ENCODE measurements around the gene PIK3CB. TPM values are rescaled to one million over a fixed set of nuclear protein-coding genes. Genes with fewer than 3 reads are reported as not detected.
"Not testable (repeated sequence)": the region's sequence is repeated elsewhere in the genome, so short reads cannot be mapped to it uniquely, and the experiment has no call there.

Gene PIK3CB
- polyA plus RNA-seq, 3 donors = 26.8 to 32.2 (median 28.2) TPM

DNA sequence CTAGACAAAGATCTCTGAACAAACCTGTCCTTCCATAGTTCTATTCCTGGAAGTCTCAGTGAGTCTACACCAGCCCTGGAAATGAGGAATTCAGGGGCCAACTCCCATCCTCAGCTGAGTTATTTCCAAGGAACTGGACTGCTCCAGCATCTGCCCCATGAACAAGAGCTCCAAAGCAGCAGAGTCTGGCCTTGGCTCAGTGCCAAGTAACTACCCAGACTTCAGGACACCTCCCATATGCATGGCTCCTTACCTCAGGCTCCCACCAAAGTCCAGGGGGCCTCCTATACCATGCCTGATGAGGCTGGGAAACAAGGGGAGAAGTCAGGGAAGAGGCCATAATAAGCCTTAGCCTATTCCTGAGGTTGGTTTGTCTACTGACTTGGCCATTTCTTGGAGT lies 181.2 kb downstream of the PIK3CB start:
- no peak for DNase-seq (ENCODE audit: extremely low read depth in 1 of 11, low read depth in 9 of 11, low spot score in 4 of 11)

DNA sequence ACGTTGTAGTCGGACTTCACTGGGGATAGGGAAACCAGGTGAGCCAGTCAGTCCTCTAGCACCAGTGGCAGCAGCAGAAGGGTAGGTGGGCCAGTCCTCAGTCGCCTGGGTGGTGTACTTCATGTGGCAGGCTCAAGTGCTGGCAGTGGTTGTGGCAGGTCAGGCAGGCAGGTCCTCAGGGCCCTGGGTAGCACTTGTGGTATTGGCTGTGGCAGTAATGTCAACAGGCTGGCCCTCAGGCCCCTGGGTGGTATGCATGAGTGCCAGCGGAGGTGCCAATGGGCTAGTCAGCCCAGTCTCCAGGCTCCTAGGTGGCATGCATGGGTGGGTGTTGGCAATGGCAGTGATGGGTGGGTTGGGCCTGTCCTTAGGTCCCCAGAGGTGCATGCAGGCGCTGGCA lies 185.6 kb downstream of the PIK3CB start:
- DNase-seq (ENCODE audit: extremely low read depth in 1 of 11, low read depth in 9 of 11, low spot score in 4 of 11) = no peak

GRCh38 chr3:138646513-138646912 lies 188.2 kb downstream of the PIK3CB start:
- DNase-seq (ENCODE audit: extremely low read depth in 1 of 11, low read depth in 9 of 11, low spot score in 4 of 11) = peak in 1 of 11 donors; percentile 7

DNA sequence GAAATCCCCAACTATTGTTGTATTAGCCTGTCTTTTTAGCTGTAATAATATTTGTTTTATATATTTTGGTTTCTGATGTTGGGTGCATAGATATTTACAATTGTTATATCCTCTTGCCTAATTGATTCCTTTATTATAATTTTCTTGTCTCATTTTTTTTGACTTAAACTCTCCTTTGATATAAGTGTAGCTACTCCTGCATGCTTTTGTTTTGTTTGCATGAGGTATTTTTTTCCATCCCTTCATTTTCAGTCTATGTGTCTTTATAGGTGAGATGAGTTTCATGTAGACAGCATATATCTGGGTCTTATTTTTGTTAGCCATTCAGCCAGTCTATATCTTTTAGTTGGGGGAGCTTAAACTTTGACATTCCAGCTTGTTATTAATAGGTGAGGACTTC lies 188.7 kb downstream of the PIK3CB start:
- DNase-seq (ENCODE audit: extremely low read depth in 1 of 11, low read depth in 9 of 11, low spot score in 4 of 11) = no peak

DNA sequence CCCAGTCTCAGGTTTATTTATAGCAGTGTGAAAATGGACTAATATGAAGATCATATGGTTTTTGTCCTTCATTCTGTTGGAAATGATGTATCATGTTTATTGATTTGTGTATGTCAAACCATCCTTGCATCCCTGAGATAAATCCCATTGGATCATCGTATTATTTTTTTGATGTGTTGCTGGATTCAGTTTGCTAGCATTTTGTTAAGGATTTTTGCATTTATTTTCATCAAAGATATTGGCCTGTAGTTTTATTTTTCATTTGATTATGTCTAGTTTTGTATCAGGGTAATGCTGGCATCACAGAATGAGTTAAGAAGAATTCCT lies 191.8 kb downstream of the PIK3CB start:
- DNase-seq (ENCODE audit: extremely low read depth in 1 of 11, low read depth in 9 of 11, low spot score in 4 of 11) = no peak

- no peak for DNase-seq (ENCODE audit: extremely low read depth in 1 of 11, low read depth in 9 of 11, low spot score in 4 of 11)
Measured at GRCh38 chr3:138642226-138642926, 192.4 kb downstream of the PIK3CB start.

GRCh38 chr3:138640537-138640936 lies 194.2 kb downstream of the PIK3CB start:
- no peak for DNase-seq (ENCODE audit: extremely low read depth in 1 of 11, low read depth in 9 of 11, low spot score in 4 of 11)

DNA sequence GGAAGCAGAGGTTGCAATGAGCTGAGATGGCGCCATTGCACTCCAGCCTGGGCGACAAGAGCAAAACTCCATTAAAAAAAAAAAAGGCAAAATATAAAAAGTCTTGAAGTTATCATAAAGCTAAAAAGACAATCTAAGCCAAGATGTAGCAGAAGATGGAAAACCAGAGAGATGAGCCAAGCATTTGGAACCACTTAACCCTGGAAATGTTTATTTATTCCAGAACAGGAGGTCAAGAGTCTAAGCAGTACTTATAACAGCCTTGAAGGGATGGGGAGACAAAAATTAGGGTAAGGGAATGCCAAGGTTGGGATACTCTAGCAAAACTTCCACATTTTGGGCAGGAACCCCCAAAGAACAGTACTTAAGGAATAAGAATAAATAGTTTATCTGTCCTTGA lies 196.1 kb downstream of the PIK3CB start:
- DNase-seq (ENCODE audit: extremely low read depth in 1 of 11, low read depth in 9 of 11, low spot score in 4 of 11) = no peak

DNA sequence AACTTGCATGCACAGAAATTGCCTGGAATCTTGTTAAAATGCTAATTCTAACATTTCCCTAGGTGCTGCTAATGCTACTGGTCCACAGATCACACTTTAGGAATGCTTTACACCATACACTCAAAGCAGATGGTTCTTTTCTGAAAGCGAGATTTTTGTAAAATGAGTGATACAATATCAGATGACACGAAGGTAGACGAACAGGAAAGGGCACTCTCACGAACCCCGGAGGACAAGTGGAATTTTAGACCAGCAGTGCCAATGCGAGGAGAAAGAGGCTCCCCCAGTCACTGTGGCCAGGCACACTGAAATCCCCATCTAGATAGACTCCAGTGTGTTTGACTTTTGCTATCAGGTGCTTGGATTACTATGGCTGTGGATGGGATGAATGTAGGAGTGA lies 205.2 kb downstream of the PIK3CB start:
- no peak for DNase-seq (ENCODE audit: extremely low read depth in 1 of 11, low read depth in 9 of 11, low spot score in 4 of 11)

DNA sequence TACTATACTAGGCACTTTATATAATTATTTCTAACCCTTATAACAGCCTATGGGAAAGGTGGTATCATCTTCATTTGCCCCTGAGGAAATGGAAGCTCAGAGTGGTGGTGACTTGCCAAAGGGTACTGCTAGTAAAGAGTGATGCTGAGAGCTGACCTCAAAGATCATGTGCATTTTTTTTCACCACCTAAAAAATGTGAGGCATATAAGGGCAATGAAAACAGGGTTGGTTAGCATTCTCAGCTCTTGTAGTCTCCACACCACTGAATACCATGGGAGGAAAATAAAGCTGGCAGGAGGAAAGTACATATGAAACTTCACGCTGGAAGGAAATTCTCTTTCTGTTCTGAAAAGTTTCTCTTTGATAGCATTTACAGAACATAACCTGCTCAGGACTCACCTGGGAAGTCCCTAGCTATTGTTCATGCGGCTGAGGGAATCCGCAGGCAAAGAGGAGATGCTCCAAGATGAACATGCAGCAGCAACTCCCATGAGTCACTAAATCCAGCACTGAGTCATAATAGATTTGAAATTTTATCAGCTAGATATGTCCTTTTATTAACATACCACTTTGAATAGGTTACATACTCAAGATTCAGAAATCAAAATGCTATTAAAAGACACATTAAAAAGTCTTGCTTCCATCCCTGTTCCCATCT lies 208.9 kb downstream of the PIK3CB start:
- no peak for DNase-seq (ENCODE audit: extremely low read depth in 1 of 11, low read depth in 9 of 11, low spot score in 4 of 11)

DNA sequence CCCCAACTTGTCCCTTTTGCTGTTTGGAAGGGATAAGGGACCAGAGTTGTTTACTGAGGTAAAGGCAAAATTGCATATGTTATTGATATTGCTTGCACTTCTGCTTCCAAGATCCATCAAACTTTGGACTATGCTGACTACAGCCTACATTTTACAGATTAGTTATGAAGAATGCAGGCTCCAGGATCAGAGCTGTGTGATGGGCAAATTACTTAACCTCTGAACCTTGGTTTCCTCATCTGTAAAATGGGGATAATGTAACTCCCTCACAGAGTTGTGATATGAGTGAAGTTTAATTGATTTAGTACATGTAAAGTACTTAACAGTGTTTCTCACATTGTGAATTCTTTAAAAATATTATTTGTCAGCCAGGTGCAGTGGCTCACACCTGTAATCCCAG lies 210.2 kb downstream of the PIK3CB start:
- no peak for DNase-seq (ENCODE audit: extremely low read depth in 1 of 11, low read depth in 9 of 11, low spot score in 4 of 11)

DNA sequence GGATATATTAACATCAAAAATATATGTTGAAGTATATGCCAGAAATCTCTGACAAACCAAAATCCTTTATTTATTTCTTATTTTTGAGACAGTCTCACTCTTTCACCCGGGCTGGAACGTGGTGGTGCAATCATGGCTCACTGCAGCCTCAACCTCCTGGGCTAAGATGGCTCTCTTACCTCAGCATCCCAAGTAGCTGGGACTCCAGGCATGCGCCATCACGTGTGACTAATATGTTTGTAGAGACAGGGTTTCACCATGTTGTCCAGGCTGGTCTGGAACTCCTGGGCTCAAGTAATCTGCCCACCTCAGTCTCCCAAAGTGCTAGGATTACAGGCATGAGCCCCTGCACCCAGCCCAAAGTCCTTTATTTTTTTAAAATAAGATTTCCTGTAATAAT lies 214.3 kb downstream of the PIK3CB start:
- DNase-seq (ENCODE audit: extremely low read depth in 1 of 11, low read depth in 9 of 11, low spot score in 4 of 11) = no peak

DNA sequence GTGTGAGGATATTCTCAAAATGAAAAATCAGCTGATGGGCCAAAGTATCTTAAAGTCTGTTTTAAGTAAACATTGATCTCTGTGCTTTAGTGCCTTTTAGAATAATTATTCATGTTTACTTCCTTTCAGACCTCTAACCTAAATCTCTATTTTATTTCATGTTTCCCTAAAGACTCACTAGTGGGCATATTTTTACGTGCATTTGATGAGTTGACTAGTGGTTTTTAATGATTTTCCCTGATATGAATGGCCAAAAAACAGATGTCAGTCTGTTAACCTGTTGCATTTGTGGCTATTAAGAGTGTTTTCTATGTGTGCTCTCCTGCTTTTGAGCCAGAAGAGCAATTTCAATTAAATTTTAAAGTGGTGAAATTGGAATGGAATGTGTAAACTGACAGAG lies 219.3 kb downstream of the PIK3CB start:
- no peak for DNase-seq (ENCODE audit: extremely low read depth in 1 of 11, low read depth in 9 of 11, low spot score in 4 of 11)

- DNase-seq (ENCODE audit: extremely low read depth in 1 of 11, low read depth in 9 of 11, low spot score in 4 of 11) = peak in 1 of 11 donors; percentile 4
Measured at GRCh38 chr3:138609898-138610266, 224.8 kb downstream of the PIK3CB start.

DNA sequence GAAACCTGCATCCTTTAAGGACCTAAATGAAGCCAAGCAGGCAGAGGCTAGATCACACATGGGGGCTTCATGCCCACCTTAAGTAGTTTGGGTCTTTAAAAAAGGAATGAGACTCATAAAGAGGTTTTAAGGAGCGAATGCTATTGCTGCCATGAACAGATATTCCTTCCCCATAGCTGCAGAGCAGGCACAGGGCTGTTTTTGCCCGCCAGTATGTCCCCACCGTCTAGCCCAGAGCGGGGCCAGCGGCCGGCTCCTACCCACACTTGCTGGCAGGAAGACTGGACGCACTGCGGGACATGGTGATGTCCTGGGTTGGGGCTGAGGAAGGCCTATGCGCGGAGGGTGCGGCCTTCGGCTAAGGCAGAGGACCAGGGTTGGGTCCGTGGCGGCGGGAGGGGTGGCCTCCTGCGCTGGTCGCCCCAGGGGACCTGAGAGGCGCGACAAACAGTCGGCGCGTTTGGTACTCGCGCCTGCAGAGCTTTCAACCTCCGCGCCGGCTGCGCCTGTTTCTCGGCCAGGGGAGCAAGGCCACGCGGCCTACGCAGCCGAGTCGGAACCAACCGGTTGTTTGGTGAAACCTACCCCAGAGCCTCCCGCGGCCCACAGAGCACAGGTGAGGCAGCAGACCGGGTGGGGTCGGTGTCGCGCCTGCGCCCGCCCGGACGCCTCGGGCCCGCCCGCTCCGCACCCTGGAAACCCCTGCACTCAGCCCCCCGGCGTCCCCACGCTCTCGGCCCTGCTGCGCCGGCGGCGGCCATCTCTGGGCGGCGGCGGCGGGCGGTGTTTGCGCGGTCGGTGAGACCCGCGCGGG lies 226.2 kb downstream of the PIK3CB start, which contains the start of gene FAIM:
Gene FAIM, plus strand, starts transcription at position 450 of the 814 bp plus-strand sequence. CDS start 10,956 bp downstream, outside the sequence.
- peak; percentile 44 to 70 (median 59) for DNase-seq (ENCODE audit: extremely low read depth in 1 of 11, low read depth in 9 of 11, low spot score in 4 of 11)

DNA sequence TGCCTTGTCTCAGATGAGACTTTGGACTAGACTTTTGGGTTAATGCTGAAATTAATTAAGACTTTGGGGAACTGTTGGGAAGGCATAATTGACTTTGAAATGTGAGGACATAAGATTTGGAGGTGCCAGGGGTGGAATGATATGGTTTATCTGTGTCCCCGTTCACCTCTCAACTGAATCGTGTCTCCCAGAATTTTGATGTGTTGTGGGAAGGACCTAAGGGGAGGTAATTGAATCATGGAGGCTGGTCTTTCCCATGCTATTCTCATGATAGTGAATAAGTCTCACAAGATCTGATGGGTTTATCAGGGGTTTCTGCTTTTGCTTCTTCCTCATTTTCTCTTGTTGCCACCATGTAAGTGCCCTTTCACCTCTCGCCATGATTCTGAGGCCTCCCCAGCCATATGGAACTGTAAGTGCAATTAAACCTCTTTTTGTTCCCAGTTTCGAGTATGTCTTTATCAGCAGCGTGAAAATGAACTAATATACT lies 230.6 kb downstream of the PIK3CB start:
- DNase-seq (ENCODE audit: extremely low read depth in 1 of 11, low read depth in 9 of 11, low spot score in 4 of 11) = not testable (repeated sequence)

Data from renal cortex interstitium (tissue), 11 donors.